Cerebellar cortex (tissue), 1 donor: ENCODE measurements around the gene FAM110D.
A peak's percentile ranks its signal among the peaks of the same experiment; 100 is the strongest.

ENCODE experiments used
- DNase-seq: peaks from one replicate; pipeline ENCODE4 v3.0.0-alpha.2; 2015; ENCODE audit warnings: low spot score

The FAM110D gene

DNA sequence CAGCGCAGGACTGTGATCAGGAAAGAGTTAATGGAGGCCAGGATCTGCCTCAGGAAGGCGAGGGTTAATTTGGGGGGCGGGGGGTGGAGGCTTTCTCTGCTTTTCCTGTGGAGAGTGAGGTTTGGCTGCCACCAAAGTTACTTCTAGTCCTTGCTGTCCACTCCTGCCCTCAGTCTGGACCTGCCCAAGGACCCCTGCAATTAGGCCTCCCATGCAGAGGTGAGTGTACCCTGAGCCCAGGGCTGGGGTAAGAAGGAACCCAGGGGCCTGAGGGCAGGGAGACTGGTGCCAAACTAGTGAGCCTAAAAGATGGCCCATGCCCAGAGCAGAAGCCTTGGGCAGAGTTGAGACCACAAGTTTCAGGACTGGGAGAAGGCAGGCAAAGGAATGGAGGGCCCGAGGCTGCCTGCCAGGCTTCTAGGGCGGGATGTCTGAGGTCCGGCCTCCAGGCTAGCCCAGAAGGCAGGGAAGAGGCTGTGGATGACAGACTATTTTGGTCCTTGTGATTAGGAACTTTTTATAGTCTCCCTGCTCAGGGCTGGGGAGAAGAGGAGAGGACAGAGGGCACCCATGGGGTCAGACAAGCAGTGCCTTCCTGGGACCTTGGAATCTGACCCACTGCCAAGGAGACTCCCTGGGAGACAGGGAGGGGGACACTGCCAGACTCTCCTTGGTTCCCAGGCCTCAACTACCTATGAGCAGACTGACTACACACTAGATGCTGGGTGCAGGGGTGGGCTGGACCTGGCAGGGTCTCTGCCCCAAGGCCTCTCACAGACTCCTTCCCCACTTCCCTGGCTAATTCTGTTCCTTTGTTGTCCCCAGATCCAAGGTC, at the start of gene FAM110D:
Gene FAM110D (plus strand): TSS at position 172 of the 835 bp plus-strand sequence. CDS start 2,213 bp downstream, outside the sequence.
- no peak for DNase-seq

DNA sequence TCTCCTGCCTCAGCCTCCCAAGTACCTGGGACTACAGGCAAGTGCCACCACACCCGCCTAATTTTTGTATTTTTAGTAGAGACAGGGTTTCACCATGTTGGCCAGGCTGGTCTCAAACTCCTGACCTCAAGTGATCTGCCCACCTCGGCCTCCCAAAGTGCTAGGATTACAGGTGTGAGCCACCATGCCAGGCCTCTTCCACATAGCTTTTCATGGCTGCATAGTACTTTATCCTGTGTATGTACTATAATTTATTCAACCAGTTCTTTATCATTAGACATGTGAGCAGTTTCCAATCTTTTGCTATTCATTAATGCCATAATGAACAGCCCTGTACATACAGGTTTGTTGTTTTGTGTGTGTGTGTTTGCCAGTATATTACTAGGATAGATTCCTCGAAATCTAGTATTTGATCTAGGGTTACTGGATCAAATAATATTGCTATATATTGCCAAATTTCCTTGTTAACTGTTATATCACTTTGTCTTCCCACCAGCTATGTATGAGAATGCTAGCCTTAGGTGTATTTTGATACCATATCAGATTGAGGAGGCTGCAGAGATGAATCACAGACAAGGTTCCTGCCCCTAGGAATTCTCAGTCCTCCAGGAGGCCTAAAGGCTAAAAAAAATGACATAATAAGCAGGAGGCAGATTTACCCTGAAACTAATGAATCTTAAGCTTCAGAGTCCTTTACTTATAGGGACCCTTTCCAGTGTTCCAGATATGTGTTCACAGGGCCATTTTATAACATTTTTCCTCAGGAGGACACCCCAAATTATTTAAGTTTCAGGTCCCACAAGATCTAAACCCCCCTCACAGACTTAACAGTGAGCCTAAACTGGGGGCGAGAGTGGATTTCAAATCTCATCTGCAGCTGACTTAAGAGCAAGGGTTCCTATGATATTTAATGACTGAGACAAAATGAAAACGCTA, 49.4 kb upstream of the FAM110D start:
- no peak for DNase-seq

DNA sequence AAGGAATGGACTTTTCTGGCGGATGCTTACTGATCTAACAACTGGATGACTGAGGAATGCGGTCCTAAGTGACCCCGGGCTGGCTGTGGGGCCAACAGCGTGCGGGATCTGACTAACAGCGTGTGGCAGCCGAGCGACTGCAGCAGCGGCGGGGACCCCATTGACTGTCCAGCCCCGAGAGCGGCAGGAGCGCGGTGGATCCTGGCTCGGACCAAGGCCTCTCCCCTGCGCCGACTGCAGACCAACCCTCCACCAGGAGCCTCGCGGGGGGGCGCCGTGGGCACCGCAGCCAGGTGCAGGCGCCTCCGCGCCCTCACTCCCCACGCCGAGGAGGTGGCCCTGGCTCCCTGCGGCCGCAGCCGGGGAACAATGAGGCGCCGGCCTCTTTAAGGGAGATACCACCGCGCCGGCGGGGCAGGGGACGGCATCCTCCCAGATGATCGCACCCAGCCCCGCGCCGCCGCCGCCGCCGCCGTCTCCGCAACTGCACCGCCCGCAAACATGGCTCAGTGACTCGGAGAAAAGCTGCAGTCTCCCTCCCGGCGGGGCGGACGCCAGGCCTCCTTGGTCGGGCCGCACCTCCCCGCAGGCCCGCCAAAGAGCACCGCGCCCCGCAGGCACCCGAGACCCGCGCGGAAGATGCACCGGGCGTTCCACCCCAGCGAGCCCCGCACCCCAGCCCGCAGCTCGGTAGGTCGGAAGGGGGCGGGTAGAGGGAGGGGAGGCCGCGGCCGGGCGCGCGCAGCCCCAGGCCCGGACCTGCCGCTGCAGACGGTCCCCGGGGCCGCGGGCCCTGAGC, 47.9 kb upstream of the FAM110D start:
- DNase-seq, result peak; percentile 73

DNA sequence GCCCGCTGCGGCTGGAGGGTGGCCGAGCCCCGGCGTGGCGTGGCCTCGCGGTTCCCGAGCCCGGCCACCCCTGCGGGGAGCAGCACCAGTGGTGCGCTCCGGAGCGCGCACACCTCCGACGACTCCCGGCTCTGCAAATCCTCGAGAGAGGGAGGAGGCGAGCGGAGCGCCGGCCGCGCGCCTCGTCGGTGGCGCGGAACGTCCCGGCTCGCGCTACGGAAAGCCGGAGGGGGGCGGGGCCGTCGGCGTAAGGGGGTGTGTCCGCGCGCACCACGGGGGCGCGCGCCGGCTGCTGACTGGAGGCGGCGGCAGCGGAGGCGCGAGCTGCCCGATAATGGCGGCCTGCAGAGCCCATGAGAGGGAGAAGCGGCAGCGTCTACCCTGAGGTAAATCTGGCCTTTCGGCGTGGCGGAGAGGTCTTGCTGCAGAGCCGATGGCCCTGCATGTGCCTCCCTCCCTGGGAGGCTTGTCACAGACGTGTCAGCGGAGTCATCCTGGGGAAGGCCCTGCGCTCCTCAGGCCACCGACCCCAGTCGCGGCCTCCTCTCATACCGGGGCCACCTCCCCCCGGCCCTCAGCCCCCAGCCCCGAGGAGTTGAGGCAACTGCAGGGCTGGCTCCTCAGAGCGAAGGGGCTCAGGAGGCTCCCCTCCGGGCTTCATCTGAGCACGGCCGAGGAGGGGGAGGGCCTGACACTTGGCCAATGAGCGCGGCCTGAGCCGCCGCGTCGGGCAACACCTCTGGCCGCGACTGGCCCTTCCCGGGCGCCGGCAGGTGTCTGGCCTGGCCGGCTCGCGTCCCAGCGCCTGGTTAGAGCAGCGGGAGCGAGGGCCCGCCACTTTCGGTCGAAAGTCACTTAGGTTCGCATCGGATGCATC, 47.1 kb upstream of the FAM110D start, which contains the start of gene PDIK1L:
Gene PDIK1L (plus strand): TSS at position 295 of the 877 bp plus-strand sequence. CDS start 2,485 bp downstream, outside the sequence.
- peak; percentile 89 for DNase-seq

DNA sequence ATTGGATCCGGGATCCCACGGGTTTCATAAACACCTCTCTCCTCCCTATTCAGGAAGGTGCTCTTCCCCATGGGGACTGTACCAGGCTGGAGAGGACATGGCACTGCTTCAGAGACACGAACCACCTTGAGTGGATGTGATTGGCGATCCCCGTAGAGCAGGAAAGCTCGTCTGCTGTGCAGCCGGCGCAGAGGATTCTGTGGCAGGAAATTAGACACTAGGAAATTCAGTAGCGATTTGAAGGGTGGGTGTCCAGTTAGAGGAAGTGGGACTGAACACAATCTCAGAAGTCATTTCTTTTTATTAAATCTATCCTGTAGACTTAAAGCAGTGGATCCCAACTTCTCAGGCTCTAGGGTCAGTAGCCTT, 46.5 kb upstream of the FAM110D start:
- no peak for DNase-seq

DNA sequence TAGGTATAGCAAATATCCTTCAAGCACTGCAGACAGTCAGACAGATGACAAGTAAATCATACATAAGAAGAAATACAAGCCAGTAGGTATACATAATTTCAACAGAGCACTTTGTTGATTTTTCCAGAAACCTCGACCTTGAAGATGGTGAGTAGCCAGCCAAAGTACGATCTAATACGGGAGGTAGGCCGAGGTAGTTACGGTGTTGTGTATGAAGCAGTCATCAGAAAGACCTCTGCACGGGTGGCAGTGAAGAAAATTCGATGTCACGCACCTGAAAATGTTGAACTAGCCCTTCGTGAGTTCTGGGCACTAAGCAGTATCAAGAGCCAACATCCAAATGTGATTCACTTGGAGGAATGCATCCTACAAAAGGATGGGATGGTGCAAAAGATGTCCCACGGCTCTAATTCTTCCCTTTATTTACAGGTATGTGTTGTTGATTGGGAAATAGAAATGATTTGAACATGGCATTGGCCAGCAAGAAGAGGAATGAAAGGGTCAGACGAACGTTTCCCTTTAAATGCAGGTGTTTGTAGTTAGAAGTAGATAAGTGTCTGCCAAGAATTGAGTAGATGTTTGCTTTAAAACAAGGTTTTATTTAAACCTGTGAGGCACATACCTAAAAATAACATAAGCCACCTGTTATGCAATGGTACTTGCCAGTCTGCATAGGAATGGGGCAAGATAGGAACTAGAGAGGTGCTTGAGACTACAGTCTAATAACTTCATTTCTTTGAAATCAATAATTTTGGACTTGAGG, 44.5 kb upstream of the FAM110D start:
- no peak for DNase-seq

DNA sequence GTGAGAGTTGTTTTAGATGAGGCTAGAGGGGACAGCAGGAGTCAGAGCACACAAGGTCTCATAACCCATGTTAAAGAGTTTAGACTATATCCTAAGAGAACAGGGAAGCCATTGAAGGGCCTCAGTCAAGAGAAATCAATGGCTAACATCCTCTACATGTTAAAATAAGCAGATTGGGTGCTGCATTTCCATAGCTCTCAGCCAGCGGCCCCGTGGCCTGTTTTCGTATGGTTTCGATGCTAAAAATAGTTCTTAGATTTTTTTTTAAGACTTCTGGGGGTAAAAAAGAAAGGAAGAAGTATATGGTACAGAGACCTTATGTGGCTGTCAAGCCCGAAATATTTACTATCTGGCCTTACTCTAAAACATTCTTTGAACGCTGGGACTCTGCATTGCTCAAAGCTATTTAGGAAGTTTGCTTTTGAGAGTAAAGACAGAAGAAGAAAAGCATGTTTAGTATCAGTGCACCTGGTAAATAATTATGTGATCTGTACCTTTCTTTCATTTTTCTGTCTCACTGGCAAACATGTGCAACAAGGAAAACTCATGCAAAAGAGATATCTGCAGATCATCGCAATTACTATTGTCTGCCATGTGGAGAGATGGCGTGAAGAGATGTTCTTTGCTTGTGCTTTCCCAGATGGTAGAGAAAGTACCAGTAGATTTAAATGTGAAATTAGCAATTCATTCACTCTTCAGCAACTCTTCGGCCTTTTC, 38.8 kb upstream of the FAM110D start:
- DNase-seq, result no peak

DNA sequence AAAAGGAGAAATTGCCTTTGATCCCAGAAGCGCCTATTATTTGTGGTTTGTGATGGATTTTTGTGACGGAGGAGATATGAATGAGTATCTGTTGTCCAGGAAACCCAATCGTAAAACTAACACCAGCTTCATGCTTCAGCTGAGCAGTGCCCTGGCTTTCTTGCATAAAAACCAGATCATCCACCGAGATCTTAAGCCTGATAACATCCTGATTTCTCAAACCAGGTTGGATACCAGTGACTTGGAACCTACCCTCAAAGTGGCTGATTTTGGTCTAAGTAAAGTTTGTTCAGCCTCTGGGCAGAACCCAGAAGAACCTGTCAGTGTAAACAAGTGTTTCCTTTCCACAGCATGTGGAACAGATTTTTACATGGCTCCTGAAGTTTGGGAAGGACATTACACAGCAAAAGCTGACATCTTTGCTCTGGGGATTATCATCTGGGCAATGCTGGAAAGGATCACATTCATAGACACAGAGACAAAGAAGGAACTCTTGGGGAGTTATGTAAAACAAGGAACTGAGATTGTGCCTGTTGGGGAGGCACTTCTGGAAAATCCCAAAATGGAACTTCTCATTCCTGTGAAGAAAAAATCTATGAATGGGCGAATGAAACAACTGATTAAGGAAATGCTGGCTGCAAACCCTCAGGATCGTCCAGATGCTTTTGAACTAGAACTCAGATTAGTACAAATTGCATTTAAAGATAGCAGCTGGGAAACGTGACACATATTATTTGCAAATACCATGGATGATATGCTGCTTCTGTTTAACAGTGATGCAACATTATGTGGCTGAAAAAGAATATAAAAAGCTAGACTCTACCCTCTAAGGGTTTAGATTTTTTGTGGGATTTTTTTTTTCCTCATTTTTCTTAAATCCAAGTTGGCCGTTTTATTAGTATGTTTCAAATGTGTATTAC, 36.8 kb upstream of the FAM110D start:
- no peak for DNase-seq

DNA sequence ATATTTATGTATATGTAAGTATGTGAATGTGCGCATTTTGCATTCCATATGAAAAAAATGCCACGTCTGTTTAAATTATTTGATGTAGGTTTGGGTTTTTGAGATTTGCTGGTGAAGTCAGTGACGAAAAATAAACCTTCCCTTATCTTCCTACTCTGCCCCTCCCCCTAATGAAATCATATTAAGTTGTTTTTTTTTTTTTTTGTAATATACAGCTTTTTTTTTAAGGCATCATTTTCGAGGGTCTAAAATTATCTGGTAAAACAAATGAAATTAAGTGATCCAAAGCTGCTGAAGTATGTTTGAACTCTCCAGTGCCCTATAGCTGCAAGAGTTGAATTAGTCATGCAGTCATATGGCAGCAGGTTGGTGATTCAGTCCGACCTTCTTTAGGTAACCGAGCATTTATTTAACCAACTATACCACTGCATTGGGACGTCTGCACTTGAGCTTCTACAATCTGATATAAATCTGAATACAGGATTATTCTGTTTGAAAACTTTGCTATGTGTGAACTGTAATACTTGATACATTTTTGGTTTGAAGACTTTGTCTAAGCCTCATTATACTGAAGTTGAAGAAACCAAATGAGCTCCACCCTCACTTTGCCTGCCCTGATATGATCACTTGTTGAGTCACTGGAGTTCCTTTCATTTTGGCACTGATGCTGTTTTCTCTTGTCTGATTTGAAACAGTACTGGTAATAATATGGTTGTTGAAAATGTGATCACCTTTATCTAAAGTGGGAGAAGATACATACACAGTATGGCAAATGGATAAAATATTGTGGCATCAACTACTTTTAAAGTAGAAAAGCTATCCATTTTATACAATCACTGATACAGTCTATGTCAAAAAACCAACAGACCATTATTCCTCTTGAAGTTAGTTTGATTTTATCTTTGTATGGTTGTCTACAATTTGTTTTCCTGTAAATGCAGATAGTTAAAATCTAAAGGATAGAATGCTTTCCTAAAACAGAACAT, 35.6 kb upstream of the FAM110D start:
- DNase-seq, result no peak

DNA sequence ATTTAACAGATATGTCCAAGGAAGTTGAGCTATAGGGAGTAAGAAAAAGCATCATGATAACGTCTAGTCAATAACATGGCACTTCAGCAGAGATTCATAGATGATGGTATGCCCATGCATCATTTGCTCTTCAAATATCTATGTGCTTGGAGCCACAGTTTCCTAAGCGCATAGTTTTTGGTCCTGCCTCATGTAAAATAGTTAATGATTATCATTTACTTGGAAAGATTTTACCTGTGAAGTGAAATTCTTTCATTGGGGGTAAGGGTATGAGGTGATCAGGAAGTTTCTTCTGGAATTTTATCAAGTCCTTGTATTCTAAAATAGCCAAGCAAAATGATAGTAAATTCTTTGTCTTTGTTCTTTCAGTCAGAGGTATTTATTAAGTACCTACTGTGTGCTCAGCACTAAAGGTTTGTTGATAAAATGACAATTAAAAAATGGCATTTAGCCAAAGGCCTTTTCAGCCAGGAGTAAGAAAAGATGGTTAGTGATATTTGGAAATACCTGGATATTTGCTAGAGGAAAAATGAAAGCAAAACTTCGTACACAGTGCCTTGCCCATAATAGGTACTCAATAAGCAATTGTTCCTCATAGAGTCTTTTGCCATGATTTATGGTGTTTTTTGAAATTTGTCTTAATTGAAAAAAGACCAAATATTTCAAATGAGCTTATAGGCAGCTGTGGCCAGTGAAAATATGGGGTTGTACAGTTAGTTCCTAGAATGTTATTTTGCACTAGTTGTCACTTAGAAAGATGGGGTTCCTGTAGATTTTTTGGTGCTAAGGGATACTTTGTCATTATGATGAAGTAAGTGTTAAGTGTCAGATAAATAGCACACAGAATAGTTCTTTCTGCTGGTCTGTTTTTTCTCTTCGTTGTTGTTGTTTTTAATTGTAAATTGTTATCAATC, 34.2 kb upstream of the FAM110D start:
- DNase-seq, result no peak

DNA sequence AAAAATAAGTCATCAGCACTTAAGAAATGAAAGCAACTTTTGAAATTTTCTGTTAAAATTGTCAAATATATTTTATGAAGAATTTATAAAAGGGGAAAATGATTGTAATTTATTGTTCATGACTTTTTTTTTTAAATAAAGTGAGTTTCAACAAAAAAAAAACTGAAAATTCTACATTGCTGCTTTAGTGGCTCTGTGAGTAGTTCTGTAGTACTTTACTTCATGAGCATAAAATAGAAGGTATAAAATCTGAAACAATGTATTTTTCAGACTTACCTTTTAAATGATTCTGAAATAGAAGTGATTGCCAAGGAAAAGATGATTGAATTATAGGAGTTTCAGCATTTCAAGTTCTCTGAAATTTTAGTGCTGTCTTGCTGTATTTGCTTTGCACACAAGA, 33.5 kb upstream of the FAM110D start:
- DNase-seq, result no peak

DNA sequence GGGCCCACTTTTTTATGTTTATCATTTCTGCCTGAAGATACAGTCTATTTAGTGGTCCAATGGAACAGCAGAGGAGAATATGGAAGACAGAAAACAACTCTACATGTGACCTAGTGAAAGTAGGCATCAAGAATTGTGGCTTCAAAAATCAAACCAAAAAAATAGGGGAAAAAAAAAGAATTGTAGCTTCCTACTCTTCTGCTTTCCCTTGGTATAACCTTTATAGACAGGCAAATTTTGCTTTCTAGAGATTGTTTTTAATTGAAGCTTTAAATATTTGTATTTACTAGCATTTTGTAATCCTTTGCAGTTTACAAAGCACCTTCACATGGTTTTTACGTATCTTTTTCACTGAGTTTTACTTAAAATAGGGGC, 32.9 kb upstream of the FAM110D start:
- no peak for DNase-seq

DNA sequence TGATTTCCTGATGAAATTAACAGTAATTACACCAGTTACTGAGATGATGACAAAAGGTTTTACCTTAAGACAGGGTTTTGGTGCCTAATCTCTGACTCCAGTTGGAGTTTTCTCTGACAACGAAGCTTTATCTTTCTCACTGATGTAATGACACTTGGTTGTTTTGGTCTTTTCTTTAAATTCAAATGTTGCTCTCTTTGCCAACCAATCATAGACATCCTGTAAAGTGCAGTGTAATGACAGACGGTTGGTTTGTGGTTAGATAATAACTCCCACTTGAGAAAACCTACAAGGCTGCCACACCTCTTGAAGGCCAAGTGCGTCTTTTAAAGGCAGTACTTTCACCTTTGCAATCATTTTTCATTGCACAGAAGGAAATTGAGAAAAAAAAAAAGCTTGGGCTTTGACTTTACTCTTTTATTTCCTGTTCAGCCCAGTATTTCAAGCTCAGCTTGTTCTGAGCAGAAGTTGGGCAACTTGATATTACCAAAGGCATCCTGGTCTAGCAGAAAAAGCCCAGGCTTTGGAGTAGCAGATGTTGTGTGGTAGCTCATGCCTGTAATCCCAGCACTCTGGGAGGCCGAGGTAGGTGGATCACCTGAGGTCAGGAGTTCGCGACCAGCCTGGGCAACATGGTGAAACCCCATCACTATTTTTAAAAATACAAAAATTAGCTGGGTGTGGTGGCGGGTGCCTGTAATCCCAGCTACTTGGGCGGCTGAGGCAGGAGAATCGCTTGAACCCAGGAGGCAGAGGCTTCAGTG, 32.4 kb upstream of the FAM110D start:
- DNase-seq, result no peak

DNA sequence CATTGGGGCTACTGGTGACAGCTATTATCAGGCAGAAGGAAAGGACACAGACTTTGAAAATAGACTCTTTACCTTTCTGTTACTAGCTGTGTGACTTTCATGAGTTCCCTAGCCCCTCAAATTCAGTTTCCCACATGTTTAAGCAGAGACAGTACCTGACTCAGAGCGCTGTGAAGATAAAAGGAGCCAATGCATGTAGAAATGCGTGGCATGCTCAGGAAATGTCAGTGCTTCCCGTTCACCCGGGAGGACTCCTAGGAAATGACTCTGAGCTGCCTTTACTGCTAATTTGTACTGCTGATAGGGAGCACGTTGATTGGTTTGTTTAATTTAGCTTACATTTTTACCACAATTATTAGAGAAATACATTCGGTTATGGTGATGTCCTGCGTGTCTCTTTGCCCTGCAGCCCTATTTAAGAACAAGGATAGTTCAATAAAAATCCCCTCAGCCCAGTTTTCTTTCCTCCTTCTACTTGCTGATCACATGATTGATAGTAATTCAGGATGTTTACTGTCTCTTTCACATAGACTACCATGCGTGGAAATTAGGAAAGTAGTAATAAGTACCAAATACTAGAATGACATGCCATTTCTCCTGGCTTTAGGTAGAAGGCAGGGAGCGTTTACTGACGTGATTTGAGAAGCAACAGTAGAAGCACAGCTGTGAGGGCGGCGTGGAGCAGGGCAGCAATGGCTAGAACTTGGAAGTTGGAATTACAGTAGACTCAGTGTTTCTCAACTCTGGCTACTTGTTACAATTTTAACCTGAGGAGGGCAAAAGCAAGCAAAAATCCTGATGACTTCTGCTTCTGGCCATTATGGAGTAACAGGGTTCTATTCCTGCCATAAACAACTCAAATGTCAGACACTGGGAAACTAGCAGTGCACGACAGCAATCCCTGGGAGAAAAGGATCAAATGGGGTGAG, 31.4 kb upstream of the FAM110D start:
- DNase-seq, result no peak
